DOHH2 (cell line): ENCODE measurements around the gene PTBP1.

Source experiments
- CTCF ChIP-seq: fragments of 200-600 bp; sonication (generic); IDR thresholded peaks from one replicate; pipeline ENCODE4 v1.5.1; 2014; ENCODE audit warnings: antibody characterized with exemption, mild to moderate bottlenecking, low read depth, low read length; ENCODE audit not compliant: poor library complexity, severe bottlenecking
- EZH2phosphoT487 ChIP-seq: fragments of 200-600 bp; sonication (generic); IDR thresholded peaks from 2 replicates; pipeline ENCODE4 v1.6.1; 2017; ENCODE audit warnings: borderline replicate concordance, mild to moderate bottlenecking, antibody characterized with exemption, low read length, moderate library complexity, mixed read lengths

GRCh38 chr19:824885-825284 lies 27.6 kb downstream of the PTBP1 start:
- no peak for TF ChIP-seq CTCF
- no peak for TF ChIP-seq EZH2phosphoT487
